ENCODE results near the gene TRDN.

Gene TRDN

DNA sequence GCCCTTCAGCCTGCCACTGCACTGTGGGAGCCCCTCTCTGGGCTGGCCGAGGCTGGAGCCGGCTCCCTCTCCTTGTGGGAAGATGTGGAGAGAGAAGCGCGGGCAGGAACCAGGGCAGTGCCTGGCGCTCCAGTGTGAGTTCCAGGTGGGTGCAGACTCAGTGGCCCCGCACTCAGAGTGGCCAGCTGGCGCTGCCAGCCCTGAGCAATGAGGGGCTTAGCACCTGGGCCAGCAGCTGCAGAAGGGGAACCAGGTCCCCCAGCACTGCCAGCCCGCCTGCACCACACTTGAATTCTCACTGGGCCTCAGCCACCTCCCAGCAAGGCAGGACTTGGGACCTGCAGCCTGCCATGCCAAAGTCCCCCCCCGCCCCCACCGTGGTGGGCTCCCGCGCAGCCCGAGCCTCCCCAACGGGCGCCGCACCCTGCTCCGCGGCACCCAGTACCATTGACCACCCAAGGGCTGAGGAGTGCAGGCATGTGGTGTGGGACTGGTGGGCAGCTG lies 434.8 kb downstream of the TRDN start:
- no peak for DNase-seq (ENCODE audit: extremely low read depth, low read depth)
- TF ChIP-seq, protein P1, sequence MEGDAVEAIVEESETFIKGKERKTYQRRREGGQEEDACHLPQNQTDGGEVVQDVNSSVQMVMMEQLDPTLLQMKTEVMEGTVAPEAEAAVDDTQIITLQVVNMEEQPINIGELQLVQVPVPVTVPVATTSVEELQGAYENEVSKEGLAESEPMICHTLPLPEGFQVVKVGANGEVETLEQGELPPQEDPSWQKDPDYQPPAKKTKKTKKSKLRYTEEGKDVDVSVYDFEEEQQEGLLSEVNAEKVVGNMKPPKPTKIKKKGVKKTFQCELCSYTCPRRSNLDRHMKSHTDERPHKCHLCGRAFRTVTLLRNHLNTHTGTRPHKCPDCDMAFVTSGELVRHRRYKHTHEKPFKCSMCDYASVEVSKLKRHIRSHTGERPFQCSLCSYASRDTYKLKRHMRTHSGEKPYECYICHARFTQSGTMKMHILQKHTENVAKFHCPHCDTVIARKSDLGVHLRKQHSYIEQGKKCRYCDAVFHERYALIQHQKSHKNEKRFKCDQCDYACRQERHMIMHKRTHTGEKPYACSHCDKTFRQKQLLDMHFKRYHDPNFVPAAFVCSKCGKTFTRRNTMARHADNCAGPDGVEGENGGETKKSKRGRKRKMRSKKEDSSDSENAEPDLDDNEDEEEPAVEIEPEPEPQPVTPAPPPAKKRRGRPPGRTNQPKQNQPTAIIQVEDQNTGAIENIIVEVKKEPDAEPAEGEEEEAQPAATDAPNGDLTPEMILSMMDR (IDR thresholded peaks at IDR 0.05; ENCODE audit: low read depth, low read length): no peak

DNA sequence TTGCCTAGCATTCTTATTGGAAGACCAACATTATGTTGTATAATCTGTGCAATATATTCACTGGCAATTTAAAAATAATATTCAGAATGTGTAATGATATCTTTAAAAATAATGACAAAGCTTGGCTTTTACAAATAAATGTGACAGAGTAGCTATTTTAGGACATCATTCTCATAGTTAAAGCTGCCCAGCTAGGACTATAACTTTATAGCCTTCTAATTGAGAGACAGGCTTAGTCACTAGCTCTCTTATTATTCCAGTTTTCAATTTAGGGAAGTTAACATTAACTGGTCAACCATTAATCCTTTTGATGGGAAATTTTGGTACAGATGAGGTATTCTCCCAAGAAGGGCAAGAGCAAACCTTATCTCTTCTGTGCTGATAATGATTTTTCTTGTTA lies 443.5 kb downstream of the TRDN start:
- TF ChIP-seq, protein P1 (IDR thresholded peaks at IDR 0.05; ENCODE audit: low read depth, low read length): no peak
- DNase-seq (ENCODE audit: extremely low read depth, low read depth): no peak

DNA sequence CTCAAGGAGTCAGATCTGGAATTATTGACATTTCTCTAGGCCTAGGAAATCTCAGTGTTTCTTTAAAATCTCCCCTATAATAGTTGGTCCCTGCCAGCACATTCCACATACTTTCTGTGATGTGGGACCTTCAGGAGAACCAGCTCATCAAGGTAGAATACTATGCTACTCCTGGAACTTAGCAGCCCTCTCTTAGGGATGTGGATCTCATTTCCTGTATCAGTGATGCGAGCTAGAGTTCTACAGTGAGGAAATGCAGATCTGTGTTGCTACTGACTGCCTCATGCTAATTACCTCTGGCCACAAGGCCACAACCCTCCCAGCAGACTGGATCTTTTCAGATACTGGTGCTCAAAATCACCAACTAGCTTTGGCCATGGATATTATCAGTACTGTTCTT lies 446.9 kb downstream of the TRDN start:
- DNase-seq (ENCODE audit: extremely low read depth, low read depth): no peak
- TF ChIP-seq, protein P1 (IDR thresholded peaks at IDR 0.05; ENCODE audit: low read depth, low read length): no peak

DNA sequence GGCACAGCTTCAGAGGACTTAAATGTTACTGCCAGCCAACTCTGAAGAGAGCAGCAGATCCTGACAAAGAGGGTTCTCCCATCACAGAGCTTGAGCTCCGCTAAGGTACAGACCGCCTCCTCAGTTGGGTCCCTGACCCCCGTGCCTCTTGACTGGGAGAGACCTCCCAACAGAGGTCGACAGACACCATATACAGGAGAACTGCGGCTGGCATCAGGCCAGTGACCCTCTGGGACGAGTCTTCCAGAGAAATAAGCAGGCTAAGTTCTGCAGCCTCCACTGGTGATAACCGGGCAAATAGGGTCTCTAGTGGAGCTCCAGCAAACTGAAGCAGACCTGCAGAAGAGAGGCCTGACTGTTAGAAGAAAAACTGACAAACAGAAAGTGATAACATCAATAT lies 453.8 kb downstream of the TRDN start:
- DNase-seq (ENCODE audit: extremely low read depth, low read depth): no peak

DNA sequence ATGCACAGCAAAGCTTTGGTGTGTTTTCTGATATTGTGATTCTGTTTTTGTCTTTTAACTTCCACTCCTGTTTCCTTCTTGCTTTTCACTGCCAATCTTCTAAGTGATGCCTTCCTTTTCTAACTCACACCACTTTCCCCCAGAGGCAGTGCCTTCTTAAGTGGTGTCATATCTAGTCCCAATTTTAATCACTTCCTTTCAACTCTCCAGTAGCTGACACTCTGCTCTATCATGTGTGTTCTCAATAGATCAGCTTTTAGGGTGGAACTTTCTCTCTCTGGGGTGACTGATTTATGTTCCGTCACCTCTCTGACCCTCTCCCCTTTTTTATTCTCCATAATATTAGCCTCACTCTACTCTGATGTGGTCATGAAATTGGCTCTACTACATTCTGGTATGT lies 460.0 kb downstream of the TRDN start:
- TF ChIP-seq, protein P1 (IDR thresholded peaks at IDR 0.05; ENCODE audit: low read depth, low read length): no peak
- no peak for DNase-seq (ENCODE audit: extremely low read depth, low read depth)

More for the DNA sequence above, 453.8 kb downstream of the TRDN start:
- TF ChIP-seq, protein P1 (IDR thresholded peaks at IDR 0.05; ENCODE audit: low read depth, low read length): no peak

DNA sequence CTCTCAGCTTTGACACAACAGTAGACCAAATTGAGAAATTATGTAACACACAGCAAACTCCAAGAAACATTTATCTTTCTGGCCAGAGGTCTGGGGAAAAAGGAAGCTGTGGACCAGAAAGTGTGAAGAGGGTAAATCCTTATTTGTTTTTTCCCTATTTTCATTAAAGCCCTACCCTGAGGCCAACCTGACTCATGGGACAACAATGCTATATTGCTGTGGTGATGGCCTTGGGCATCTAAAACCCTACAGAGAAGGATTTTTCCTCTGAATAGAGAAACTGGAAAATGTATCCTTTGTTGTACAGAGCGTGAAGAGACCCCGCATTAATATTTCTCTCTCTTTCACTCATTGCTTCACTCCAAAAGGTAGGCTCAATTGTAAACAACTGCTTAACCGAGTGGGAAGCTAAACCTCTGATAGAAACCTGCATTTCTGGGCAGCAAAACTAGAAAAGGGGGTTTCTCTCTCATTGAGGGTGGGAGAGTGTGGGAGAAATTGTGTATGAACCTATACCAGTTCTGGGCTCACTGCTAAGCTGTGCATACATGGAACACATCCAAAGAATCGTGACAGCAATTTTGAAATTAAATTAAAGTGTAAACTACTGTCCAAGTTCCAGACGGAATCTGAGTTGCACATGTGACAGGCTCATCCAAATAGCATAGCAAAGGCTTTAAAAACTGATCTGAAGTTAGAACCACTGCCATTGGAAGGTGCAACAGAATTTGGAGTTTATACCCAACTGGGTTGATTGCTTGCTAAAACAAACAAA lies 465.2 kb downstream of the TRDN start:
- TF ChIP-seq, protein P1 (IDR thresholded peaks at IDR 0.05; ENCODE audit: low read depth, low read length): no peak
- no peak for DNase-seq (ENCODE audit: extremely low read depth, low read depth)

DNA sequence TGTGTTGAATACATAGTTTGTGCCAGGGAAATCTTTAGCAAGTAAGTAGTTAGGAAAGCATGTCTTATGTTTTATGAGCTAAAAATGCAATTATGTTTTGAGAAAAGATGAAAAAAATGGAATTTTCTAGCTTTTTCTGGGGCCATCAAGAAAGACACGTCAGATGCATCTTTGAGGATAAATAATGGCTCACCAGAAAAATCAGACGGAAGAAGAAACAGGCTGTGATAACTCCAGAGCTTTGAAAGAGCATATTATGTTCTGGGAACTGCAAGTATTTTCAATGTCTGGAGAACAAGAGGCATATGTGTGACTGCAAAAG lies 467.0 kb downstream of the TRDN start:
- TF ChIP-seq, protein P1 (IDR thresholded peaks at IDR 0.05; ENCODE audit: low read depth, low read length): no peak
- DNase-seq (ENCODE audit: extremely low read depth, low read depth): no peak

All from AG09319 (cell line).